RPMI7951 (cell line): ENCODE results near the gene VEGFA. TPM values are rescaled to one million over a fixed set of nuclear protein-coding genes. Genes with fewer than 3 reads are reported as not detected.
A peak's percentile ranks its signal among the peaks of the same experiment; 100 is the strongest.

Experiments
- DNase-seq: peaks from one replicate; pipeline ENCODE4 v3.0.0-alpha.2; 2012; ENCODE audit warnings: low read depth
- total RNA-seq: library from RNA; depleted of rRNA; stranded (reverse); fragments of >200 nt; shearing (Covaris generic); gene quantifications from 2 replicates; pipeline ENCODE4 v1.2.3, GENCODE V29; 2014

Gene VEGFA
- total RNA-seq, 1 experiment from 2014 or later: 108 TPM

GRCh38 chr6:43784049-43784855 lies 14.2 kb downstream of the VEGFA start:
- DNase-seq: no peak

DNA sequence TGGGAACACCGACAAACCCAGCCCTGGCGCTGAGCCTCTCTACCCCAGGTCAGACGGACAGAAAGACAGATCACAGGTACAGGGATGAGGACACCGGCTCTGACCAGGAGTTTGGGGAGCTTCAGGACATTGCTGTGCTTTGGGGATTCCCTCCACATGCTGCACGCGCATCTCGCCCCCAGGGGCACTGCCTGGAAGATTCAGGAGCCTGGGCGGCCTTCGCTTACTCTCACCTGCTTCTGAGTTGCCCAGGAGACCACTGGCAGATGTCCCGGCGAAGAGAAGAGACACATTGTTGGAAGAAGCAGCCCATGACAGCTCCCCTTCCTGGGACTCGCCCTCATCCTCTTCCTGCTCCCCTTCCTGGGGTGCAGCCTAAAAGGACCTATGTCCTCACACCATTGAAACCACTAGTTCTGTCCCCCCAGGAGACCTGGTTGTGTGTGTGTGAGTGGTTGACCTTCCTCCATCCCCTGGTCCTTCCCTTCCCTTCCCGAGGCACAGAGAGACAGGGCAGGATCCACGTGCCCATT lies 15.3 kb downstream of the VEGFA start:
- no peak for DNase-seq

- DNase-seq: no peak
These were observed 15.9 kb downstream of the VEGFA start for GRCh38 chr6:43785904-43786303.

GRCh38 chr6:43786664-43787329 lies 16.8 kb downstream of the VEGFA start:
- DNase-seq: no peak

- DNase-seq: peak; percentile 45
These were observed 18.3 kb downstream of the VEGFA start for GRCh38 chr6:43788301-43788700.

DNA sequence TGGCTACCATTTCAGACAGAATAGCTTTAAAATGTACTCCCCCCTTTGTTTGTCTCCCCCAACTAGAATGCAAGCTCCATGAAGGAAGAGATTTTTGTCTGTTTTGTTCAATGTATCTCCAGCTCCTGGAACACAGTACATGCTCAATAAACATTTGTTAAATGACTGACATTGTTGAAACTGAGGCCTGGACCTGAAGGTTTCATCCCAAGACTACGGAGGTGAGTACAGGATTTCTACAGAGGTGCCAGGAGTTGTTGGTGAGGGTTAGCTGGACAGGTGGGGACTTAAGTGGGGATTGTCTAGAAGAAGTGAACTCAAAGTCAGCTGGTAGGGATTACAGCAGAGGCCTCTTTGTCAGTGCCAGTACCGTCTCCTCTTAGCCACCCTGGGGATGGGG lies 19.4 kb downstream of the VEGFA start:
- DNase-seq: no peak

DNA sequence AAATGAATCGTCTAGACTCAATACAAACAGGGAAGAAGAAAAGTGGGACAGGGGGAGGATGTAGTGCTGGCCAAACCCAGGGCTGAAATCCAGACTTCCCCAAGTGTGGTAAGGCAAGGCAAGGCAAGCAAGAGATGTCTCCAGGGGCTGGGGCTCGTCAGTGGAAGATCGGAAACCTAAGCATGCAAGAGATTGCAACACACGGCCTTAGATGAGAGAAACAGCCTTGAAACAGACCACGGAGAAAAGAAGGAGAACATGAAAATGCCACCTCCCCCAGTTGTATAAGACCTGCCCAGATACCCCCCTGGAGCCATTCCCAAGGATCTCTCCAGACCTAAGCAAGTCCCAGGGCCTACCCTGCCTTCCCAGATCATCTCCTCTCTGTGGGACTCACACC lies 20.0 kb downstream of the VEGFA start:
- DNase-seq: no peak

GRCh38 chr6:43791745-43792422 lies 21.9 kb downstream of the VEGFA start:
- DNase-seq: no peak

- DNase-seq: no peak
These were observed 23.3 kb downstream of the VEGFA start for GRCh38 chr6:43793154-43793874.

GRCh38 chr6:43793875-43794242 lies 23.8 kb downstream of the VEGFA start:
- no peak for DNase-seq

- no peak for DNase-seq
These were observed 25.4 kb downstream of the VEGFA start for GRCh38 chr6:43795421-43795820.

- DNase-seq: no peak
These were observed 26.2 kb downstream of the VEGFA start for GRCh38 chr6:43796168-43796567.

DNA sequence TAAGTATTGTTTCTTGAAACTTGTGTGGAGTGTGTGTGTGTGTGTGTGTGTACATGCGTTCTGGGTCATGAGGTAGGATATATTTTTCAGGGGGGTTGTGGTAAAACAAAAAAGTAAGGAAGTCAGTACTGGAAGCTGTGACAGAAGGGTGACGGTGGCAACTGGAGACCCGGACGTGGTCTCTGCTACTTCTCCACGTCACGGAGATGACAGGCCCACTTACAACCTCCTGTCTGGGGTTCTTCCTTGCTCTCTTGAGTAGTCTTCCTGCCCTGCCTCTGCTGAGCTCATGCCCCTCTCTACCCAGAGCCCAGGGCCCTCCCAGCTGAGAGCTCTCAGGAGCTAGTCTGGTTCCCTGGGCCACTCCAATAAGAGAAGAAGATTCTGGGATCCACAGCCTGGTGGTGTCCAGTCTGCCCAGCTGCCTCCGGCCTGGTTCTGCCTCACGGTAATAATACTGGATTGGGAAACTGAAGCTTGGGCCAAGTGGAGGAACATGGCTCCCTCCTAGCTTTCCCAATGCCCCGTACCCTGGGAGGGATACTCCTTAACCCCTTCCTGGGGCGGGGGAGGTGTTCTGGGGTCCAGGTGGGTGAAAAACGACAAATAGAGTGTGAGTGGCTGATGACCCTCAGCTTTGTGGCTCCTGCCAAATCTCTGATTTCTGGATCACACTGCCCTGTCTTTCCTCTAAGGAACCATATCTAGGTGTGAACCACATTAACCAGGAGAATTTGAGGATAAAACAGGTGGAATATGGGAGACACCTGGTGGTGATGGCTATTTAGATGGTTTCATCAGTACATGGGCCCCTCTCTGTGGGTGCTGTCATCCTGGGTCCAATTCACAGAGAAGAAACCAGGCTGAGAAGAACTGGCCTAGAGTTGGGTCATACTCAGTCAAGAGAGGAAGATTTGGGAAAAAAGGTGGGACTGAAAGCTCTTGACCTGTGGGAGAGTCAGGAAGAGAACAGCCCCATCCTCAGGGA lies 27.2 kb downstream of the VEGFA start:
- no peak for DNase-seq

- no peak for DNase-seq
These were observed 27.9 kb downstream of the VEGFA start for GRCh38 chr6:43797919-43798318.

DNA sequence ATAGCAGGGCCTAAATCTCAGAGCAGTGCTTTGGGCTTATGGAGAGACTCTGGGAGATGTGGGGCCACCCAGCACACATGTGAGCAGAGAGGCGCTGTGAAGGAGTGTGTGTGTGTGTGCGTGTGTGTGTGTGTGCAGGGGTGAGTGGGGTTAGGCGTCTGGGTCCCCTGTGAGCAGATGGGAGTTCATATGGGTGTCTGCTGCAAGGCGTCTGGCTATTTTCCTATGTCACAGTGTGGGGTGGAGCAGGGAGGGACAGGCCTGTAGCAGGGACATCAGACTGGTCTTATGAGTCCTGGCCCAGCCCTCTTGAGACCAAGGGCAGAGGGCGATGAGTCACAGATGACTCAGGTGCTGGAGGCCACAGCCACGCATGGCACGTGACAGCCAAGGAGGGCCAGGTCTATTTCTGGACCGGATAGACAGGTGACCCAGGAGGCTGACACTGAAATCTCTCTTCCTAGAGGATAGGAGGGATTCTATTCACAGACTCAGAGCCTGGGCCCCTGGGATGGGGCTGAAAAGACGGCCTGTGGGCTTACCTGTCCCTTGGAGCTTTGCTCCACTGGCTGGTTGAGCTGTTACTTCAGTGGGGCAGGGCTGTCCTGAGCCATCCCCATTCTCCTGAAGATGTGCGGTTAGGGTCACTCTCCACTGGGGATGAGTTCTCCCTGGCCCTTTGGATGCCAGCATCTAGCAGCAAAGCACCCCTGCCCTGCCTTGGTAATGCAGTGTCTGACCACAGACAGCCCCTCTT lies 28.9 kb downstream of the VEGFA start:
- DNase-seq: peak; percentile 91

GRCh38 chr6:43799551-43800297 lies 29.7 kb downstream of the VEGFA start:
- DNase-seq: no peak

GRCh38 chr6:43800298-43800623 lies 30.2 kb downstream of the VEGFA start:
- no peak for DNase-seq

GRCh38 chr6:43800746-43801494 lies 30.9 kb downstream of the VEGFA start:
- no peak for DNase-seq
